GM12874 (cell line): ENCODE results near the gene SMIM21.

Source experiments
- CTCF ChIP-seq: IDR thresholded peaks from 2 replicates; pipeline ENCODE4 v1.5.1; 2011; ENCODE audit warnings: low read depth, mild to moderate bottlenecking, control low read depth, low read length, moderate library complexity; ENCODE audit not compliant: insufficient read depth

Gene SMIM21

GRCh38 chr18:75391279-75392225 is 36.0 kb downstream of the SMIM21 start:
- TF ChIP-seq CTCF = no peak

- no peak for TF ChIP-seq CTCF
Measured at GRCh38 chr18:75390854-75391253, 36.6 kb downstream of the SMIM21 start.

- TF ChIP-seq CTCF = no peak
Measured at GRCh38 chr18:75384144-75384543, 43.4 kb downstream of the SMIM21 start.

GRCh38 chr18:75378376-75379315 is 48.9 kb downstream of the SMIM21 start:
- TF ChIP-seq CTCF = no peak

- no peak for TF ChIP-seq CTCF
Measured at GRCh38 chr18:75377926-75378325, 49.6 kb downstream of the SMIM21 start.

GRCh38 chr18:75377258-75377657 is 50.2 kb downstream of the SMIM21 start:
- TF ChIP-seq CTCF = no peak

GRCh38 chr18:75376004-75376403 is 51.5 kb downstream of the SMIM21 start:
- no peak for TF ChIP-seq CTCF
